GM21390 (cell line): ENCODE results near the gene HACL1.
"Not testable (repeated sequence)": the region's sequence is repeated elsewhere in the genome, so short reads cannot be mapped to it uniquely, and the experiment has no call there.

ENCODE experiments used
- ATAC-seq: cut with Tn5 transposase; IDR thresholded peaks from one replicate; pipeline ENCODE4 v1.9.1; 2021; ENCODE audit not compliant: unreplicated experiment

Gene HACL1

DNA sequence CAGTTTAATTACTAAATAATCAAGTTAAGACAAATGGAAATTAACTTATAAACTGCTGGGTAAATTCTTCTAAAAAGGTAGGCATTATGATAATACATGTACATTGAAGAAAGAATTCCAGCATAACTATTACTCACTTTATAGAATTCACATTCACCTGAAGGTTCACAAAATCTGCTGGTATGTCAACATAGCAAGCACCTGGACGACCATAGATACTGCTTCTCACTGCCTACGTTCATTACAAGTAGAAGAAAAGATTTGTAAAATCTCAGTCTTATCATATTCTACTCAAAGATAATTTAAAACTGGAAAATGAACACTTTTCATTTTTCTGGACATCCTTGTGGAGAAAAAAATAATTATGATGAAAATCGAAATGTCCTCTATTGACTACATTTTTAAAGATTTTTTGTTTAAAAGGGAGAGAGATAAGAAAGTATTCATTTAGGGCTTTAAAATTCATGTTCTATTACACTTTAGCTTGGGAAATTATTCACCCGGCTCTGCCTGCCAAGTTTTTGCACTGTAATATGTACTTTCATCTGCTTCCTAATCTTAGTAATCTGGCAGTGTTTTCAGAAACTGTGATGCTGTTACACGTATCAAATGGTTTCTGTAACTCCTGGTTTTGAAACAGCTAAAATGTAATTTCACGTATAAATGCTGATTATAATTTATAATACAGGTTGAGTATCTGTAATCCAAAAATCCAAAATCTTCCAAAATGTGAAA lies 16.1 kb downstream of the HACL1 start:
- no peak for ATAC-seq

DNA sequence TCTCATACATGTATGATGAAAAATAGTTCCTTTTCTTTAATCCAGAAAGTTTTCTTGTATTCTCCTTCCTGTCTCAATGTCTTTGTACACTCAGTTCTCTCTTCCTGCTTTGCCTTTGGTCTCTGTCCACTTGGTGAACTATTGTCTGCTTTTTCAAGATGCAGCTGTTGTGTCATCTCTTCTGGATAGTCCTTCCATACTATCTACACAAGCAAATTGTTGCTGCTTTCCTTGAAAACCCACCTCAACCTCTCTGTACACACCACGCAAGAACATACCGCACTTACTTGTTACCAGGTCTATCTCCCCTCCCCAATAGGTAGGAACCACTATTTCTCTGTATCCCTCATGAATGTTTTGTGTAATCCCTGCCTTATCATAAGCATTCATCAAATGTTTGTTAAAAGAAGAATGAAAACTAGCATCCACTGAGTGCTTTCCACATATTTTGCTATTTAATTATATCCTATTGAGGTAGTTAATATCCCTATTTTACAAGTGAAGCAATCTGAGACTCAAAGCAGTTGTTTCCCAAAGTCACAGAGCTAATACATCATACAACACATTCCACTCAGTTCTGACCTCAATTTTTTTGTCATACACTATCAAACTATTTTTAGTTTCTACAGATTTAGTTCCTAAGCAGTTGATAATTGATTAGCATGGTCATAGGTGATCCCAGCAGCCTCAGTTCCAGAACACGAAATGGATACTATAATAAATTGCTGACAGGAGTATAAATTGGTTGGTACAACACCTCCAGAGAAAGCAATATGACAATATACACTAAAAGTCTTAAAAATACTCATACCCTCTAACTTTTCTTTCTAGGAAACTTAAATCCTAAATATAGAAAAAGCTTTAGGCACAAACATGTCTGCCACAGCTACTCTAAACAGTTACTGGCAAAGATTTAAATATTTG lies 19.6 kb downstream of the HACL1 start:
- ATAC-seq: no peak

DNA sequence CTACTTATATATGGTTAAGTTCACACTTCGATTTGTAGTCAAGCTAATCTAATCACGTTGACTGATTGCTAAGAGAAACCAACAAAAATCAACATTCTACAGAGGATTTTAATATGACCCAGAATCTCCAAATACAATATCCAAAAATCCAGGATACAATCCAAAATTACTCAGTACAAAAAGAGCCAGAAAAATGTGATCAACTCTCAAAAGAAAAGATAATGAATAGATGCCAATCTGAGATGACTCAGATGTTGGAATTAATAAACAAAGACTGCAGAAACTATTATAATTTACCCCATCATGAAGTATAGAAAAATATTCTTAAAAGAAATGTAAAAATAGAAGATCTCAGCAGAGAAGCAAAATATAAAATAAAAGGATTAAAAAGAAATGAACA lies 22.3 kb downstream of the HACL1 start:
- no peak for ATAC-seq

DNA sequence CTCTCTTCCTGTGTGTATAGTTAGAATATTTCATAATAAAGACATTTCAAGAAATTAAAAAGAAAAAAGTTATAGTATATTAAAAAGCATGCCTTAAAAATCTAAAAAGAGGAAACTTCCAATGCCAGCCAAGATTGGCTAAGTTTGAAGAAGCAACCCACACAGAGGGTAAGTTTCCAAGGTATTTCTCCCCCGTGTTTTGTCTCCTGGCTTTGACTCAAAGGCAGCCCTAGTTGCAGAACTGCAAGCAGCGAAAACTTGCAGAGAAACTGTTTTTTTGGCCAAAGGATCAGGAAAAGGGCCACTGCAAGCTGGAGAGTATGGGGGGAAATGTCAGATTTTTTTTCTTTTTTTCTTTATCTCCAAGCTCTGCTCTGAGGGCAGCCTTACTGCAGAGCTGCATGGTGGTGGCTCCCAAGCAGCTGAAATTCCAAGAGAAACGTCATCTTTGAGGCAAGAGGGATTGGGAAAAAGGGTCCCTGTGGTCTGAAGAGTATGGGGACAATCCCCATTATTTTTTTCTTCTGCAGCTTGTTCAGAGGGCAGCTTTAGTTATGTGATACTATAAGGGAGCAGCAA lies 23.0 kb downstream of the HACL1 start:
- no peak for ATAC-seq

DNA sequence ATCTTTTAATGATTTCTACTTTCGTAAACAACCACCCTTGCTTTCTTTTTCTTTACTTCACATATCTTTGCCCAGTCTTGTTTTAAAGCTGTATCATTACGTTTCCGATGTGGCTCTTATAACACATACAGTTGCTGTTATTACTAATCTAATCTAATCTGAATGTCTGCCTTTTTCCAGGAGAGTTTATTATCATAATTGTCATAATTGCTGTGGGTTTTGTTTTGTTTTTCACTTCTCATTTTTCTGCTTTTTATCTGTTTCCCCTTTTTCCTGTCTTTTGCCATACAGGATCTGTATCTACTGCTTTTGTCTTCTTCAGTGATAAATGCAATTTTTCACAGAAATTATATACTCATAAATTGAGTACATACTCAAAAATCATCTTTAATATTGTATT lies 24.9 kb downstream of the HACL1 start:
- ATAC-seq: no peak

DNA sequence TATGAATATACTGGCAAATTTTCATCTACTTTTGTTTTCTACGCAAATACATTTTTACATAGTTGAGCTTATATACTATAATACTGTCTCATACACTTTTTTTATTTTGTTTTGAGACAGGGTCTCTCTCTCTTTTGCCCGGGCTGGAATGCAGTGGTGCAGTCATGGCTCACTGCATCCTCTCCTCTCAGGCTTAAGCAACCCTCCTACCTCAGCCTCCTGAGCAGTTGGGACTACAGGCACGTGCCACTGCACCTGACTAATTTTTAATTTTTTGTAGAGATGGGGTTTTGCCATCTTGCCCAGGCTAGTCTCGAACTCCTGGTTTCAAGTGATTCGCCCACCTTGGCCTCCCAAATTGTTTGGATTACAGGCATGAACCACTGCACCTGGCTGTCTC lies 25.9 kb downstream of the HACL1 start:
- ATAC-seq: no peak

DNA sequence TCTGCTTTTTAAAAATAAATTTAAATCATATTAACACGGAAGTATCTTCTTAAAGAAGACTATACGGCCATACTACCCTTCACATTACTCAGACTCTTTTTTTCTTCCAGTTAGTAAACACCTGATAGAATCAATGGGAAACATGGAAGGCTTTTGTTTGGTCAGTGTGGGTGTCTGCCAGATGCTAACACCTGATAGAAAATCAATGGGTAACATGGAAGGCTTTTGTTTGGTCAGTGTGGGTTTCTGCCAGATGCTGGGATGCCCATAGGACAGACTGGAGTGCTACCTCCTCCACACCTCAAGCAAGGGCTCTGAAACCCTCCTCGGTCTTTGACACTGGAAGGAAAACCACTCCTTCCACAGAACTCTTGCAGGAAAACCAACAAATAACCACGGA lies 29.2 kb downstream of the HACL1 start:
- ATAC-seq: no peak

DNA sequence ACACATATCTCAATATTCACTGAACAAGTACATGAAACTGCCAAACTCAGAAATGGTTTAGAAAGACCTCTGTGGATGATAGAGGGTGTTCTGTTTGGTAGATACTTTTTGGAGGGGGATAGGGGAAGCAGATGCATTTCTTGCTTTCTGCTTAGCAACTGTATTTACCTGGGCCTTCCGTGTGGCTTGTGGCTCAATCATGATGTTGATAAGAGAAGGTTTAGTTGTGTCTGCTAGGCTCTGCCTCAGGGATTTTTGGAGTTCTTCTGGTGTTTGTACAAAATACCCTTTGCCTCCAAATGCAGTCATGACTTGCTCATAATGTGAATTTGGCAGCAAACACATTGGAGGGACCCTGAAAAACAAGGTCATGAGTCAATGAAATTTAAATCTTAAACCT lies 38.2 kb downstream of the HACL1 start:
- no peak for ATAC-seq

DNA sequence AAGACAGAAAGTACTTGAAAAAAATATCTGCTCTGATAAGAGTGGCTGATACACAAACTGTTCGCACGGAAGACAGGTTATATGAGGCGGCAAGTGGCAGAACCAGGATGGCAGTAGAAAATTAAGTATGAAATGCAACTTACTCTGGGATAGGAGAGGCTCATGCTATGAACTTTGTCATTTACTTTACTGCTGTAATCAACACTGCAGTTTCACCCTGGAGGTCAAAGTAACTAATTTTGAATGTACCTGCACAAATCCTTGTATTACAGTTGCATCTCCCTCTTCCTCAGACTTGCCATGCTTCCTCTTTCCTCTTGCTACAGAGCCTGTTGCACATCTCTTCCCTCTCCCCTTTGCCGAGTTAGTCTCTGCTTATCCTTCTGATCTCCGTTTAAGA lies 38.8 kb downstream of the HACL1 start:
- no peak for ATAC-seq

DNA sequence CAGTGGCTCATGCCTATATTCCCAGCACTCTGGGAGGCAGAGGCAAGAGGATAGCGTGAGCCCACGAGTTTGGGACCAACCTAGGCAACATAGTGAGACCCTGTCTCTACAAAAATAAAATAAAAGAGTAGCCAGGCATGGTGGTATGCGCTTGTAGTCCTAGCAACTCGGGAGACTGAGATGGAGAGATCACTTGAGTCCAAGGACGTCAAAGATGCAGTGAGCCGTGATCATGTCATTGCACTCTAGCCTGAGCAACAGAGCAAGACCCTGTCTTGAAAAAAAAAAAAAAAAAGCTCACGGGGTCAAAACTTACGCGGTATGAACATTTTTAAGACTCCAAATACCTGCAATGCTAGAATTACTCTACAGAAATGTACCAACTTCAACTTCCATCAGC lies 42.8 kb downstream of the HACL1 start:
- no peak for ATAC-seq

DNA sequence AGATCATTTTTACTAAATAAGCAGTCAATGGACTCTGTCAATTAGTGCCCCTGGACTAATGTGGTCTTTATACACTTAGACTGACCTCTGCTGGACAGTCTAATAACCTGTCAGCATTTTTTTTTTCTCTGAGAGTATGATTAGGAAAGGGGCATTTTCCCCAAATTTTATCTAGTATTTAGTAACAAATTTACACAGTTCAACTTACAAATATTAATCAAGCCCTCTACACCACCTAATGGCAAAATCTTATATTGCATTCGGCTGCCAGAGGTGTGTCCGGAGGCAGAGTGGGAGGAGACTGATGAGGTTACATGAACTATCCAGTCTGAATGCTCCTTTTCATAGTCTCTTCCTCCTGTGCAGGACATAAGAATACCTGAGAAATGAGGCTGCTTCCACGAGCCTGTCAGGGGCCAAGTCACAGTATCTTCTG lies 43.8 kb downstream of the HACL1 start:
- ATAC-seq: peak; percentile 52

DNA sequence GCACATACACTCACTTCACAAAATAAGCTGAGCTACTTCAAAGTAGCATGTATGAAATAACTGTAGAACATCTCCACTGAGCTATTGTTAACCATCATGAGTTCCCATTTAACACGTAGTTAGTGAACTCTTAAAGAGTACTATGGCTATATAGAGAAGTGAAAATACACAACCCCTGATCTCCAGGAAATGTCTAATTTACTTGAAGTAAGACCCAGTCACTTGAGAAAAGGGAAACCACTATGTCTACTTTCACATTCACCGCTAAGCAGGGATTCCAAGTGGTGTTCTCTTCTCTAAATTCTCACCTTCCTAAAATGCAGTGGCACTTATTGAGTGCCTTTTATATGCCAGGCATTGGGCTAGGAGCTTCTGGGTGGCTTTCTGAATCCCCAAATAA lies 44.9 kb downstream of the HACL1 start:
- peak; percentile 87 for ATAC-seq

DNA sequence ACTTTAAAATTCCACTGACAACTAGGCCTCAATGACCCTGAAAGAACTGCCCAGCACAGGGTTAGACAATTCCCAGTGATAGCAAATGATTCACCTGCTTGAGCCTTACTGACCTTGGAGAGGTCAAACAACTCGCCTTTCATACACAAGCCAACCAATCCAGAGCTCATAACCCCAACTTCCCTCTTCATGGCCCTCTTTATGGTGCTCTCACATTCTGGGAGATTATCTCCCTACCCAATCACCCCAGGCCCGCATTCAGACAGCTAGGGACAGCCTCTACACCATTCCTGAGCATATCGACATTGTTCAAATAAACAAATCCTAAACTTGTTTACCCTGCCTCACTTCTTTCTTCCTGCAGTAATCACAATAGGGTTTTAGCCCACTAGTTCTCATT lies 47.6 kb downstream of the HACL1 start:
- ATAC-seq: no peak

DNA sequence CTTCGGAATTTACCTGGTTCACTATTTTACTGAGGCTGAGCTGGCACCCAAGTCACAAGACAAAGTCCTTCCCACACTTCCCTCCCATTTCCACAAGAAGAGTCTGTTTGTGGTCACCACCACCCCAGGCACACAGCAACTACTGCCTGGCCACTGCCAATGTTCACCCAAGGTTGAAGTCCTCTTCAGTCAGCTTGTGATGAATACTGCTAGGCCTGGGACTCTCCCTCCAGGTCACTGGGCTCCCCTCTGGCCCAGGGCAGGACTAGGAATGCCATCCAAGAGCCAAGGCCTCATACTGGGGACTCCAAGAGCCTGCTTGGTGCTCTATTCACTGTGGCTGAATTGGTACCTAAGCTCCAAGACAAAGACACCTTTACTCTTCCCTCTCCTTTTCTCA lies 49.5 kb downstream of the HACL1 start:
- no peak for ATAC-seq

DNA sequence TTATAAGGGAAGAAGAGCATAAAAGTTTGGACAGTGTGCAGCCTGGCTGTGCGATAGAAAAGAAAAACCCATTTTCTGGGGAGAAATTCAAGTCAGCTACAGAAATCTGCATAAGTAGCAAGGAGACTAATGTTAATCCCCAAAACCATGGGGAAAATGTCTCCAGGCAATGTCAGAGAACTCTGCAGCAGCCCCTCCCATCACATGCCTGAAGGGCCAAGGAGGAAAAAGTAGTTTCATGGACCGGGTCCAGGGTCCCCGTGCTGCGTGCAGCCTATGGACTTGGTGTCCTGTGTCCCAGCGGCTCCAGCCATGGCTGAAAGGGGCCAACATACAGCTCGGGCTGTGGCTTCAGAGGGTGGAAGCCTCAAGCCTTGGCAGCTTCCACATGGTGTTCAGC lies 51.5 kb downstream of the HACL1 start:
- ATAC-seq: no peak

DNA sequence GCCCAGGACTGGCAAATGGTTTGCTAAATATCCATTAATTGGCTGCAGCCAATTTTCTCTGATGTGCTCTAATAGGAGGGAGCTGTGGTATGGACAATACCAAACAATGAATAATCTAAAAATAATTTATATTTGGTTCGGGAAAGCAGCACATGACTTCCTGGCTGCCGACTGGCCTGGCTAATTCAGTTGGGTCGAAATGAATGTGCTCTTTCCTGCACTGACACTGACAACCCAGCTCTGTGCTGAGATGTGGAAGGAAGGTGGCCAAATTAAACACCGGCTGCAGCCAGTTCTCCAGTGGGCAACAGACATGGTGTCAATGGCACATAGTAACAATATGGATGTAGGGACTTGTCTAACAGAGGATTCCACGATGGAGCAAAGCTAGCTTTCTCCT lies 58.8 kb downstream of the HACL1 start:
- ATAC-seq: no peak

DNA sequence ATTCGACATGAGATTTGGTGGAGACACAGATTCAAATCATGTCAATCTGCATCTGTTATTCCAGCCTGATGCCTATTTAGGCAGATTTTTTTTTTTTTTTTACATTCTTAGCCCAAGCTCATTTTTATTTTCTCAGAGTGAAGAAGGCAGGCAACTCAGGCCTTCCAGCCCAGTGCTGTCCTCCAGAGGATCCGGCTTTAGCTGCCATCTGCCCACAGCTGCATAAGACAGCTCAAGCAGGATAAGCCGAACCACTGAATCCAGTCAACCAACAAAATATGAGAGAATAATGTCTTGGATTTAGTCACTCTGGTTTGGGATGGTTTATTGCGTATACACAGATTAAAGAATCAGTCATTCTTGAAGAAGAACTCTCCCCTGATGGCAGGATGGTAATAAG lies 60.0 kb downstream of the HACL1 start:
- ATAC-seq: no peak

DNA sequence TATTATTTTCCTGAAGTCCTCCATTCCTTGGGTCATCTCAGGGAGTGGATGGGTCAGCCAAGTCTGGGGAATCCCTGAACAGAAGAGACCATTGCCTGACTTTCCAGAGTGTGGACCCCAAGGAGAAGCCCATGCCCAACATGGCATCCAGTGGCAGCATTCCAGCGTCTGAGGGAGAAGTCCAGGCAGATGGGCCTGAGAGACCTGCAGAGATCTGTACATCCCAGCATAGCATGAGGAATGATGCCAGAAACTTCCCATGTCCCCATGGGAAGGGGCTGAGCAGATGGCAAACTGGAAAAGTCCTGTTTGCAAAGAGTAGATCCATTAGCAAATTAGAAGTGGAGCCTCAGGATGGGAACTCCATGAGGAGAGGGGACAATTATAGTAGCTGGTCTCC lies 62.3 kb downstream of the HACL1 start:
- ATAC-seq: no peak

DNA sequence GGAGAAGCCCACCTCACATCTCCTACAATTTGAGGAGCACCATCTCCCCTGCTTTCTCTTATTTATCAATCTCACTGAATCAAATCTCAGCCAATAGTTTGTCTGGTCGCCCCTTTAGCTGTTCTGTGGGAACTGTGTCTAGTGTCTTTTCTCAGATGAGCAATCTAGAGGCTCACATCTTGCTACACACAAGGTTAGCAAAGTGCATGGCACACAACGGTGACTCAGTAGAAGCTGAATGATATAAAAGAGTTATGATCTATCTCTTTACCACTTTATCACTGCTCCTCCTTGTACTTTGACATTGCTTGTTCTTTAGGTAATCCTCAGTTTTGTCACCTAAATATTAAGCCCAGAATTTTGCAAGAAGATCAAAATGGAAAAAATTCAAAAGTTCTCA lies 63.0 kb downstream of the HACL1 start:
- no peak for ATAC-seq

DNA sequence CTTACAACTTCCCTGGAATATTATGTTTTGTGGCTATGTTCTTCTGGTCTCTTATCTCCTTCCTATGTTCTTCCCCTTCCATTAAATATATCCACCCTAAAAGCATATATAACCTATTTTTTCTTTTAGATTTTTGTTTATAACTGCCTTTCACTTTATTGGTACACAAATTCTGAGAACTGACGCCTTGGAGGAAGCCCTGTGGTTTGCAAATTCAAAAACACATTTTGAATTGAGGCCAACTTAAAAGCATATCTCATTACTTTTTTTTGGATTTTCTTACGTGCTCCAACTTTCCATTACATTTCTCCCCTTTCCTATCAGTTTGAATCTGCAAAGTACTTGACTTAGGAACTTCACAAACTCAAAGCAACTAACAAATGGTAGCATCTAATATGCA lies 64.5 kb downstream of the HACL1 start:
- no peak for ATAC-seq

DNA sequence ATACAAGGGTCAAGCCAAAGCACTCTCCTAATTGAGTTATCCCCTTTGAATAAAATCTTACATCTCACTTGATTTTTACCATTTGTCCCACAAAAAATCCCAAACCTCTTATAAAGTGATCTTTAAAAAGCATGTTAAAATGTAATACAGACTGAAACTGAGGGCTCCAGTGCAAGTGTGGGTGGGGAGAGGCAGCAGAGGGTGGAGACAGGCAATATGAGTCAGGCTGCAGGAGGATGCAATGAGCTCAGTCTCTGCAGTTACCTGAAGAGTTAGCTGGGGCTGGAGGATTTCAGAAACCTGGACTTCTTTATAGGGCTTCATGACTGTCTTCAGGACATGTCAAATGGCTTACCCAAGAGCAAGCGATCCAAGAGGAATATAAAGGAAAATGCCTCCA lies 65.6 kb downstream of the HACL1 start:
- ATAC-seq: no peak

DNA sequence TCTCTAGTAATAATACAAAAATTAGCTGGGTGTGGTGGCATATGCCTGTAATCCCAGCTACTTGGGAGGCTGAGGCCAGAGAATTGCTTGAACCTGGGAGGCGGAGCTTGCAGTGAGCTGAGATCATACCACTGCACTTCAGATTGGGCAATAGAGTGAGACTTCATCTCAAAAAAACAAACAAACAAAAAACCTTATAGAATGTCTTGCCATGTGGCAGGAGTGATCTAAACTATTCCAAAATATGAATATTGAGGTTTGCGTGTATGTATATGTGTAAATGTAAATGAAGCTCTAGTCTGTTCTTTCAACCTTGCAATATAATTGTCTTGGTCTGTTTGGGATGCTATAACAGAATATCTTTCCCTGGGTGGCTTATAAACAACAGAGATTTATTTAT lies 68.8 kb downstream of the HACL1 start:
- not testable (repeated sequence) for ATAC-seq
